CD14-positive monocyte (primary cell): ENCODE data around the gene RPTOR. TPM values are rescaled to one million over a fixed set of nuclear protein-coding genes. Genes with fewer than 3 reads are reported as not detected.

Experiments
- DNase-seq, 3 donors: peaks; one replicate each; pipeline ENCODE4 v3.0.0-alpha.2; 2011 to 2022
- H2AFZ ChIP-seq: 2 replicates; pipeline ENCODE4 v1.6.0; 2012; ENCODE audit warnings: mild to moderate bottlenecking, low read depth, low read length, inconsistent platforms; ENCODE audit not compliant: insufficient read depth, poor library complexity, severe bottlenecking
- H3K27ac ChIP-seq, 2 donors: 1 replicate in 1 of 2; 2 replicates in 1 of 2; pipeline ENCODE4 v1.5.1; 2012 to 2013; ENCODE audit warnings: low read length in 2 of 2, control low read depth in 1 of 2, inconsistent platforms in 1 of 2, low read depth in 1 of 2, mild to moderate bottlenecking in 1 of 2
- H3K27me3 ChIP-seq, 2 donors: one replicate each; pipeline versions ENCODE4 v1.6.0 to v1.6.1; 2011 to 2013; ENCODE audit warnings: low read length in 2 of 2; ENCODE audit not compliant: control insufficient read depth in 2 of 2, insufficient read depth in 2 of 2
- H3K36me3 ChIP-seq, 2 donors: replicated peaks in 1 of 2; 1 replicate in 1 of 2; 2 replicates in 1 of 2; pipeline versions ENCODE4 v1.5.1 to v1.6.1; 2012 to 2013; ENCODE audit warnings: low read length in 2 of 2, control low read depth in 1 of 2, inconsistent platforms in 1 of 2, mild to moderate bottlenecking in 1 of 2; ENCODE audit not compliant: insufficient read depth in 2 of 2, control insufficient read depth in 1 of 2
- H3K4me1 ChIP-seq, 2 donors: 1 replicate in 1 of 2; 2 replicates in 1 of 2; pipeline versions ENCODE4 v1.5.1 to v1.6.1; 2012 to 2013; ENCODE audit warnings: low read length in 2 of 2, control low read depth in 1 of 2, inconsistent platforms in 1 of 2, mild to moderate bottlenecking in 1 of 2, moderate library complexity in 1 of 2; ENCODE audit not compliant: insufficient read depth in 2 of 2, control insufficient read depth in 1 of 2
- H3K4me2 ChIP-seq: replicated peaks from 2 replicates; pipeline ENCODE3; 2012; ENCODE audit warnings: low read length, moderate library complexity, mild to moderate bottlenecking; ENCODE audit not compliant: poor library complexity, severe bottlenecking; ENCODE audit errors: extremely low read depth
- H3K4me3 ChIP-seq, 3 experiments: fragments of 200-600 bp in 1 of 3; sonication (generic) in 1 of 3; replicated peaks in 1 of 3; 1 replicate in 2 of 3; 2 replicates in 1 of 3; pipeline ENCODE4 v1.5.1; 2011 to 2013; ENCODE audit warnings: low read length in 3 of 3, mild to moderate bottlenecking in 3 of 3, control low read depth in 2 of 3, low read depth in 2 of 3, inconsistent platforms in 1 of 3, moderate library complexity in 1 of 3
- H3K79me2 ChIP-seq: 2 replicates; pipeline ENCODE4 v1.6.0; 2012; ENCODE audit warnings: mild to moderate bottlenecking, control low read depth, inconsistent platforms, low read length, moderate library complexity; ENCODE audit not compliant: insufficient read depth
- H3K9ac ChIP-seq: 2 replicates; pipeline ENCODE4 v1.6.0; 2017; ENCODE audit warnings: low read length, mild to moderate bottlenecking; ENCODE audit not compliant: insufficient read depth, poor library complexity, severe bottlenecking
- H3K9me3 ChIP-seq, 2 donors: replicated peaks in 1 of 2; 1 replicate in 1 of 2; 2 replicates in 1 of 2; pipeline versions ENCODE4 v1.5.1 to v1.6.1; 2012 to 2013; ENCODE audit warnings: low read length in 2 of 2, control low read depth in 1 of 2; ENCODE audit not compliant: control insufficient read depth in 1 of 2, insufficient read depth in 1 of 2
- H4K20me1 ChIP-seq: 2 replicates; pipeline ENCODE4 v1.6.0; 2012; ENCODE audit warnings: mild to moderate bottlenecking, low read length, control low read depth, moderate library complexity; ENCODE audit not compliant: insufficient read depth
- H3K27ac Mint-ChIP-seq, 7 donors: one replicate each; pipeline ENCODE4 v1.8.0; 2020; ENCODE audit warnings: mild to moderate bottlenecking in 7 of 7, mixed read lengths in 7 of 7, moderate library complexity in 6 of 7, inconsistent platforms in 2 of 7
- H3K27me3 Mint-ChIP-seq, 3 donors: one replicate each; pipeline ENCODE4 v1.8.0; 2021 to 2022; ENCODE audit warnings: low read depth in 3 of 3, mild to moderate bottlenecking in 3 of 3, mixed read lengths in 3 of 3, moderate library complexity in 3 of 3, inconsistent platforms in 1 of 3
- H3K36me3 Mint-ChIP-seq, 2 donors: one replicate each; pipeline ENCODE4 v1.8.0; 2020; ENCODE audit warnings: mixed read lengths in 2 of 2, inconsistent platforms in 1 of 2, mild to moderate bottlenecking in 1 of 2
- H3K4me1 Mint-ChIP-seq: one replicate; pipeline ENCODE4 v1.8.0; 2020; ENCODE audit warnings: mild to moderate bottlenecking, mixed read lengths
- H3K4me3 Mint-ChIP-seq, 2 donors: one replicate each; pipeline ENCODE4 v1.8.0; 2020; ENCODE audit warnings: mild to moderate bottlenecking in 2 of 2, mixed read lengths in 2 of 2, moderate library complexity in 1 of 2
- H3K9me3 Mint-ChIP-seq, 7 donors: one replicate each; pipeline ENCODE4 v1.8.0; 2020 to 2022; ENCODE audit warnings: mixed read lengths in 7 of 7, mild to moderate bottlenecking in 6 of 7, moderate library complexity in 6 of 7, inconsistent platforms in 2 of 7
- CTCF ChIP-seq: fragments of 200-600 bp; IDR thresholded peaks from one replicate; pipeline ENCODE4 v1.8.0; 2022; ENCODE audit warnings: antibody characterized with exemption, mild to moderate bottlenecking
- WGBS: methylation state at CpG from one replicate; pipeline ENCODE4 v1.1.5; 2013; ENCODE audit warnings: missing lambda C conversion rate; ENCODE audit not compliant: insufficient coverage; 5-methylcytosine and 5-hydroxymethylcytosine counted together
- intact Hi-C, 2 donors: fragments of 100-400 bp; cut with micrococcal nuclease; formaldehyde crosslinking; loops; one replicate each; pipeline versions ENCODE4 v1.15.0 to v1.15.1; 2023
- polyA plus RNA-seq, 3 donors: library from polyadenylated mRNA; depleted of rRNA in 1 of 3; unstranded in 2 of 3; stranded (reverse) in 1 of 3; fragments of 300-500 nt in 2 of 3; fragments of >200 nt in 1 of 3; fragmentation: Illumina TruSeq in 2 of 3; gene quantifications; 1 replicate in 2 of 3; 2 replicates in 1 of 3; pipeline ENCODE4 v1.2.3, GENCODE V29; 2012 to 2021

RPTOR gene
- polyA plus RNA-seq, 3 donors: 1.1 to 8.7 (median 2.6) TPM

GRCh38 chr17:80936723-80937122, 392.1 kb downstream of the RPTOR start:
- Histone ChIP-seq H3K4me1 (peaks cover 15 to 29% of the 10 kb centered on the region in 2 donors), H3K4me2 (no peak overlapping the region), H3K79me2 (no peaks in the 10 kb centered on the region), H3K27ac (no peak overlapping the region), H3K9ac (no peak overlapping the region), H4K20me1 (no peaks in the 10 kb centered on the region), H3K9me3 (no peaks in the 10 kb centered on the region), H2AFZ (no peak overlapping the region), H3K27me3 (no peaks in the 10 kb centered on the region), H3K36me3 (peaks cover 0 to 4% of the 10 kb centered on the region in 2 donors), H3K4me3 (no peak overlapping the region)
- Mint-ChIP-seq H3K4me3 (no peak overlapping the region), H3K27ac (no peak overlapping the region), H3K9me3 (no peaks in the 10 kb centered on the region), H3K27me3 (peaks cover 0 to 6% (median 5%) of the 10 kb centered on the region in 3 donors), H3K36me3 (peaks cover 9 to 14% of the 10 kb centered on the region in 2 donors), H3K4me1 (peaks cover 27% of the 10 kb centered on the region)
- WGBS: 84% methylated on average over 6 of the region's 12 CpGs
- DNase-seq: no peak
- no peak for TF ChIP-seq CTCF
- intact Hi-C loops: no loop called here

DNA sequence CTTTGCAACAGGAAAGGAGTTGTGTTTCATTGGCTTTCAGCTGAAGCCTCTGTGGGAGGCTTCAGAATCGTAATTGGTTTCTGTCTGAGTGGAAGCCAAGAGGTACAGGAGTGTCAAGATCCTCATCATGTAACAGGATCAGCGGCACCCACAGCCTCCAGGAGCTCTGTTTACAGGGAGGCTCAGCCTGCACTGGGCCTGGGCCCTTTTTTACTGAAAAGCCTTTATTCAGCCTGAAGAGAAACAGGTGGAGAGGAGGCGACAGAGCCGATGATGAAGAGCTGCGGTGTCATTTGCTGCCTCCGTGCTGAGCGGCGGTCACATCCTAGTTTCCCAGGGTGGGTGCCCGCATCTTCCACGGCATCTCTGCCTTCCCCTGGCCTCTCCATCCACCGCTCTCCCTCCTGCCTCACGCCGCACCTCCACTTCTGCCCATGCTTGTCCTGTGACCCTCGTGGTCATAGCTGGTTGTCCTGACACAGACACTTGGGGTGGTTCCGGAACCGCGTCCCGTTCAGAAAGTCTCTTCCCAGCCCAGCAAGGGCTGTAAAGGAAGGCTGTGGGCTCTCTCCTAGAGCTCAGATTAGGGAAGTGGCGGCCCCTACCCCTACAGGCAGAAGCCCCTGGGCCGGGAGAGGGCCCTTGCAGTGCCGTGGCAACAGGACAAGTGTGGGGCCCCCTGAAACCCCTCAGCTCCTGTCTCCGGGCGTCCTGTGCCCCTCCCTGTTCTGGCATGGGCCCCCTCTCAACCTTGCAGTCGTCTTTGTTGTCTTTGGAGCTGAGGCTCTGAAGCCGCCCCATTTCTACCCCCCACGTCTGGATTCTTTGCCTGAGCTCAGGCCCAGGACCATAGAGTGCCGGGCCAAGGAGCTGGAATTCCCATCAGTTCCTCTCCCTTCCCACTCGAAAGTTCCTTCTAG, 393.1 kb downstream of the RPTOR start:
- Histone ChIP-seq H3K4me1 (peaks cover 15 to 29% of the 10 kb centered on the region in 2 donors), H3K9me3 (no peaks in the 10 kb centered on the region), H4K20me1 (no peaks in the 10 kb centered on the region), H3K27me3 (no peaks in the 10 kb centered on the region), H3K36me3 (peaks cover 5 to 14% of the 10 kb centered on the region in 2 donors), H3K9ac (peak overlapping the region; percentile 15), H3K27ac (peak overlapping the region in 1 of 2 donors; percentile 6), H2AFZ (no peak overlapping the region), H3K4me2 (peak overlapping the region; percentile 40), H3K79me2 (no peaks in the 10 kb centered on the region), H3K4me3 (no peak overlapping the region)
- no peak for DNase-seq
- peaks cover 12 to 23% of the 10 kb centered on the region in 2 donors for H3K36me3 Mint-ChIP-seq
- 63% methylated on average over 25 of the region's 28 CpGs for WGBS
- TF ChIP-seq CTCF: no peak
- H3K9me3 Mint-ChIP-seq: no peaks in the 10 kb centered on the region
- peaks cover 0 to 6% (median 5%) of the 10 kb centered on the region in 3 donors for H3K27me3 Mint-ChIP-seq
- intact Hi-C loops: no loop called here
- H3K4me3 Mint-ChIP-seq: peak overlapping the region in 1 of 2 donors; percentile 79
- peaks cover 27% of the 10 kb centered on the region for H3K4me1 Mint-ChIP-seq
- peak overlapping the region in 4 of 7 donors; percentile 5 to 92 (median 32) for H3K27ac Mint-ChIP-seq
